SK-N-SH (cell line): ENCODE data around the gene GUCY1A2. TPM values are rescaled to one million over a fixed set of nuclear protein-coding genes. Genes with fewer than 3 reads are reported as not detected.

Experiments
- CTCF ChIA-PET: fragments of 300-600, 350-600 bp; formaldehyde crosslinking; extraction: SDS; loops from one replicate; lab custom pipeline; 2021; lab: Yijun Ruan, JAX
- POLR2A ChIA-PET: fragments of 350-600 bp; sonication (Branson Sonifier 250); formaldehyde crosslinking; extraction: SDS; loops from one replicate; lab custom pipeline; 2020; ENCODE audit warnings: antibody characterized with exemption, inconsistent platforms; lab: Yijun Ruan, JAX
- DNase-seq: peaks from one replicate; pipeline ENCODE4 v3.0.0; 2012
- H2AFZ ChIP-seq: fragments of 200-600 bp; sonication (generic); 2 replicates; pipeline ENCODE4 v1.8.1; 2016; ENCODE audit warnings: antibody characterized with exemption, mild to moderate bottlenecking, low read depth
- H3F3A ChIP-seq: fragments of 200-600 bp; sonication (generic); replicated peaks from 2 replicates; pipeline ENCODE3; 2016; ENCODE audit warnings: antibody characterized with exemption, mild to moderate bottlenecking; ENCODE audit not compliant: insufficient read depth
- H3K27ac ChIP-seq, 2 experiments: fragments of 200-500 bp in 1 of 2; fragments of 200-600 bp in 1 of 2; sonication (Bioruptor generic) in 1 of 2; sonication (generic), shearing (Covaris generic) in 1 of 2; 2 replicates each; pipeline versions ENCODE4 v1.5.1 to v1.6.1; 2014 to 2016; ENCODE audit warnings: low read depth in 2 of 2, inconsistent platforms in 1 of 2, low read length in 1 of 2, mild to moderate bottlenecking in 1 of 2, mixed read lengths in 1 of 2
- H3K27me3 ChIP-seq: fragments of 200-600 bp; sonication (generic), shearing (Covaris generic); 2 replicates; pipeline ENCODE4 v1.6.1; 2016; ENCODE audit warnings: mixed run types; ENCODE audit not compliant: insufficient read depth
- H3K36me3 ChIP-seq, 2 experiments: fragments of 200-500 bp in 1 of 2; fragments of 200-600 bp in 1 of 2; sonication (Bioruptor generic) in 1 of 2; sonication (generic) in 1 of 2; replicated peaks in 1 of 2; 2 replicates each; pipeline versions ENCODE3 to v1.5.1; 2014 to 2016; ENCODE audit warnings: low read length in 1 of 2, mild to moderate bottlenecking in 1 of 2; ENCODE audit not compliant: insufficient read depth in 2 of 2, control insufficient read depth in 1 of 2
- H3K4me1 ChIP-seq, 2 experiments: fragments of 200-500 bp in 1 of 2; fragments of 200-600 bp in 1 of 2; sonication (Bioruptor generic) in 1 of 2; sonication (generic), shearing (Covaris generic) in 1 of 2; 2 replicates each; pipeline versions ENCODE4 v1.5.1 to v1.6.1; 2014 to 2016; ENCODE audit warnings: low read depth in 1 of 2, low read length in 1 of 2, mixed run types in 1 of 2; ENCODE audit not compliant: insufficient read depth in 2 of 2, control insufficient read depth in 1 of 2
- H3K4me2 ChIP-seq: fragments of 200-600 bp; sonication (generic), shearing (Covaris generic); 2 replicates; pipeline ENCODE4 v1.6.1; 2017; ENCODE audit warnings: mixed run types
- H3K4me3 ChIP-seq, 2 experiments: fragments of 200-500 bp in 1 of 2; fragments of 200-600 bp in 1 of 2; sonication (Bioruptor generic) in 1 of 2; sonication (generic), shearing (Covaris generic) in 1 of 2; 2 replicates each; pipeline versions ENCODE4 v1.5.1 to v1.8.1; 2014 to 2016; ENCODE audit warnings: low read depth in 2 of 2, inconsistent platforms in 1 of 2, low read length in 1 of 2, mild to moderate bottlenecking in 1 of 2, mixed read lengths in 1 of 2, moderate library complexity in 1 of 2
- H3K79me2 ChIP-seq: fragments of 200-600 bp; sonication (generic); 2 replicates; pipeline ENCODE4 v1.8.1; 2017; ENCODE audit warnings: mild to moderate bottlenecking; ENCODE audit not compliant: insufficient read depth
- H3K9ac ChIP-seq: fragments of 200-600 bp; sonication (generic); 2 replicates; pipeline ENCODE4 v1.6.1; 2017; ENCODE audit warnings: mixed run types
- H3K9me2 ChIP-seq: fragments of 200-600 bp; sonication (generic); 2 replicates; pipeline ENCODE4 v1.6.1; 2017; ENCODE audit warnings: mixed run types
- H3K9me3 ChIP-seq: fragments of 200-600 bp; sonication (generic); 2 replicates; pipeline ENCODE4 v1.6.1; 2017; ENCODE audit warnings: mixed run types, mild to moderate bottlenecking, moderate library complexity
- H4K20me1 ChIP-seq: fragments of 200-600 bp; sonication (generic); 2 replicates; pipeline ENCODE4 v1.6.1; 2017; ENCODE audit warnings: mild to moderate bottlenecking, mixed run types; ENCODE audit not compliant: insufficient read depth
- FOSL2 ChIP-seq: IDR thresholded peaks from 2 replicates; pipeline ENCODE4 v1.4.0; 2012; ENCODE audit warnings: low read depth, mild to moderate bottlenecking, moderate library complexity, borderline replicate concordance
- FOXJ3 ChIP-seq: sonication (generic); formaldehyde crosslinking; IDR thresholded peaks from 2 replicates; pipeline ENCODE4 v1.5.1; 2020; ENCODE audit warnings: mild to moderate bottlenecking, missing genetic modification reagents
- FOXM1 ChIP-seq: IDR thresholded peaks from 2 replicates; pipeline ENCODE4 v1.4.0; 2012; ENCODE audit warnings: low read depth, mild to moderate bottlenecking
- GABPA ChIP-seq: IDR thresholded peaks from 2 replicates; pipeline ENCODE4 v1.4.0; 2012; ENCODE audit warnings: low read depth, mild to moderate bottlenecking
- MXI1 ChIP-seq: IDR thresholded peaks from 2 replicates; pipeline ENCODE4 v1.6.1; 2012; ENCODE audit warnings: mild to moderate bottlenecking, low read depth, low read length, improper control_type of control experiment
- NRF1 ChIP-seq: IDR thresholded peaks from 2 replicates; pipeline ENCODE4 v1.6.1; 2012; ENCODE audit warnings: low read depth, mild to moderate bottlenecking, low read length
- PBX3 ChIP-seq: IDR thresholded peaks from 2 replicates; pipeline ENCODE4; 2012
- RFX5 ChIP-seq: IDR thresholded peaks from 2 replicates; pipeline ENCODE4 v1.6.1; 2012; ENCODE audit warnings: mild to moderate bottlenecking, improper control_type of control experiment, low read length
- SIN3A ChIP-seq: IDR thresholded peaks from 2 replicates; pipeline ENCODE4 v1.6.1; 2012; ENCODE audit warnings: low read depth, mild to moderate bottlenecking, low read length, moderate library complexity, borderline replicate concordance
- TAF1 ChIP-seq: IDR thresholded peaks from 2 replicates; pipeline ENCODE4 v1.6.1; 2012; ENCODE audit warnings: low read depth, mild to moderate bottlenecking, low read length, moderate library complexity, borderline replicate concordance
- TCF12 ChIP-seq: IDR thresholded peaks from 2 replicates; pipeline ENCODE4 v1.4.0; 2012
- WGBS: methylation state at CpG from one replicate; pipeline ENCODE4 v1.1.6; 2017; ENCODE audit warnings: low lambda C conversion rate; 5-methylcytosine and 5-hydroxymethylcytosine counted together
- polyA plus RNA-seq, 3 experiments: library from polyadenylated mRNA; depleted of rRNA; stranded (reverse); fragments of >200 nt; gene quantifications; 2 replicates each; pipeline ENCODE4 v1.2.3, GENCODE V29; 2012
- TF ChIP-seq, protein P1 (sequence below): IDR thresholded peaks from 2 replicates; pipeline ENCODE4 v1.4.0; 2012; ENCODE audit warnings: low read depth, borderline replicate concordance

The GUCY1A2 gene
- polyA plus RNA-seq, 1 of the 3 experiments (the other 2 are of a cell fraction) = 0.26 TPM

- TF ChIP-seq, protein P1, sequence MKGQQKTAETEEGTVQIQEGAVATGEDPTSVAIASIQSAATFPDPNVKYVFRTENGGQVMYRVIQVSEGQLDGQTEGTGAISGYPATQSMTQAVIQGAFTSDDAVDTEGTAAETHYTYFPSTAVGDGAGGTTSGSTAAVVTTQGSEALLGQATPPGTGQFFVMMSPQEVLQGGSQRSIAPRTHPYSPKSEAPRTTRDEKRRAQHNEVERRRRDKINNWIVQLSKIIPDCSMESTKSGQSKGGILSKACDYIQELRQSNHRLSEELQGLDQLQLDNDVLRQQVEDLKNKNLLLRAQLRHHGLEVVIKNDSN = no peak
- no peak for TF ChIP-seq RFX5
- no peak for TF ChIP-seq FOXJ3 (CRISPR knock-in tag)
- no peak for TF ChIP-seq SIN3A
- TF ChIP-seq NRF1 = no peak
- TF ChIP-seq TAF1 = no peak
- no peak for TF ChIP-seq PBX3
These were observed 199.8 kb downstream of the GUCY1A2 start (continued) for GRCh38 chr11:106818443-106818842.

DNA sequence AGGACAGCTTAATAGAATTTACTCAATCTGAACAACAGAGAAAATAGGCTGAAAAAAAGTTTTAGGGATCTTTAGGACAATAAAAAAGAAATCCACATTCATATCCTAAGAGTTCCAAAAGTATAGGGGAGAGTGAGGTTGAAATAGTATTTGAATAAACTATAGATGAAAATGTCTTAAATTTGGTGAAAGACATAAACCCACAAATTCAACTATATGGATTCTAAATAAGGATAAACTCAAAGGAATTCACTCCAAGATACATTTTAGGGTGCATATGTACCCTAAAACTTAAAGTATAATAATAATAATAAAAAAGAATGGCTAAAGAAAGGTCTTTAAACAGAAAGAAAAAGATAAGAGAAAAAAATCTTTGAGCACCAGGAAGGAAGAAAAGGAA, 203.1 kb downstream of the GUCY1A2 start:
- H3K79me2 ChIP-seq = no peaks in the 10 kb centered on the region; the same call in 1 of the 2 replicates
- no peaks in the 10 kb centered on the region for H3F3A ChIP-seq
- ChIA-PET POLR2A (no interaction called here), CTCF (no interaction called here)
- TF ChIP-seq MXI1 (no peak), GABPA (no peak), FOXM1 (no peak)
- no peak overlapping the region for H3K4me2 ChIP-seq
- no peaks in the 10 kb centered on the region for H3K9me2 ChIP-seq
- H3K9me3 ChIP-seq = no peaks in the 10 kb centered on the region; the same call in 1 of the 2 replicates
- no peak overlapping the region for H3K27ac ChIP-seq
- H4K20me1 ChIP-seq = no peaks in the 10 kb centered on the region
- DNase-seq = no peak
- no peaks in the 10 kb centered on the region for H3K36me3 ChIP-seq
- H3K4me3 ChIP-seq = no peak overlapping the region
- no peak overlapping the region for H2AFZ ChIP-seq
- no peaks in the 10 kb centered on the region for H3K4me1 ChIP-seq
- H3K27me3 ChIP-seq = no peaks in the 10 kb centered on the region
- H3K9ac ChIP-seq = no peak overlapping the region

DNA sequence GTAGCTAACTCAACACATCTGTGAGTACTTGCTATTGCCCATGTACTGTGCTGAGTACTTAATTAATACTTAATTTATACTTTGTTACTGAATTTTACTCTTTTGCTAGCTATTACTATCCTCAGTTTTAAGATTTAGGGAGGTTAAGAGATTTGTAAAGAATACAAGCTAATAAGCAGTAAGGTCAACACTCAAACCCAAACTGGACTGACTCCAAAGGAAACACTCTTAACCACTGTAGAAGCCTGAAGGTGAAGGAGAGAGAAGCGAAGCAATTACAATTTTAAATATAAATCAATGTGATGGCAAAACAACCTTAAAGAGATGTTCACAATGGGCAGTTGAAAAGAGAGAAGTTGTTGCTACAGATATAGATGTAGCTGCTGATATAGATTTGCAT, 204.5 kb downstream of the GUCY1A2 start:
- CTCF ChIA-PET = no interaction called here
- 35% methylated on average over 1 of the region's 1 CpG for WGBS

More for the DNA sequence above, 204.5 kb downstream of the GUCY1A2 start:
- H3K9me3 ChIP-seq = no peaks in the 10 kb centered on the region; the same call in 1 of the 2 replicates
- H2AFZ ChIP-seq = no peak overlapping the region
- H3K4me3 ChIP-seq = no peak overlapping the region
- H4K20me1 ChIP-seq = no peaks in the 10 kb centered on the region
- H3K27me3 ChIP-seq = no peaks in the 10 kb centered on the region
- H3K79me2 ChIP-seq = no peaks in the 10 kb centered on the region; the same call in 1 of the 2 replicates
- no peaks in the 10 kb centered on the region for H3K36me3 ChIP-seq
- H3F3A ChIP-seq = no peaks in the 10 kb centered on the region
- no peaks in the 10 kb centered on the region for H3K9me2 ChIP-seq
- no peak for TF ChIP-seq MXI1
- TF ChIP-seq FOSL2 = no peak
- TF ChIP-seq PBX3 = no peak
- TF ChIP-seq RFX5 = no peak
- no peak for TF ChIP-seq TCF12
- no peak overlapping the region for H3K27ac ChIP-seq
- no peak overlapping the region for H3K9ac ChIP-seq
- H3K4me2 ChIP-seq = no peak overlapping the region
- no peaks in the 10 kb centered on the region for H3K4me1 ChIP-seq
- POLR2A ChIA-PET = no interaction called here
- DNase-seq = no peak
